ENCODE results near the gene TMEM229B. TPM values are rescaled to one million over a fixed set of nuclear protein-coding genes. Genes with fewer than 3 reads are reported as not detected.

TMEM229B gene
- polyA plus RNA-seq, 1 of the 3 experiments (the other 2 are of a cell fraction), result 0.16 TPM

GRCh38 chr14:67517083-67517482, 28.6 kb upstream of the TMEM229B start:
- TF ChIP-seq RAD21 (IDR thresholded peaks at IDR 0.05; ENCODE audit: low read length) (peak; percentile 35), NFIC (IDR thresholded peaks at IDR 0.05; ENCODE audit: borderline replicate concordance) (no peak)
- no peak overlapping the region for H2AFZ ChIP-seq (ENCODE audit: low read depth)
- H4K20me1 ChIP-seq (ENCODE audit: insufficient read depth), result no peaks in the 10 kb centered on the region
- no peak overlapping the region for H3K27ac ChIP-seq (ENCODE audit: low read depth in 2 of 2, low read length in 1 of 2)
- no peaks in the 10 kb centered on the region for H3F3A ChIP-seq (replicated peaks; ENCODE audit: insufficient read depth)
- H3K9me2 ChIP-seq, result no peaks in the 10 kb centered on the region
- no peaks in the 10 kb centered on the region for H3K9me3 ChIP-seq
- no peak overlapping the region for H3K4me3 ChIP-seq (ENCODE audit: low read depth in 2 of 2, low read length in 1 of 2)
- peaks cover 26% of the 10 kb centered on the region; the same call in 1 of the 2 replicates for H3K27me3 ChIP-seq (ENCODE audit: insufficient read depth)
- no peak overlapping the region for H3K9ac ChIP-seq
- WGBS (ENCODE audit: low lambda C conversion rate), result 83% methylated on average over 11 of the region's 12 CpGs
- CTCF ChIA-PET, result interaction anchor here (0.5 to 10.1 kb wide), 8 partner anchors 10 to 188 kb away, joined by 3 to 94 read pairs (median 3); no protein-coding TSS in a partner anchor
- H3K79me2 ChIP-seq (ENCODE audit: insufficient read depth), result no peaks in the 10 kb centered on the region
- DNase-seq, result no peak
- H3K4me1 ChIP-seq (ENCODE audit: control insufficient read depth in 1 of 2, insufficient read depth in 2 of 2, low read depth in 1 of 2, low read length in 1 of 2), result peaks cover 0 to 17% of the 10 kb centered on the region in 2 experiments; a peak in 2 of 4 replicates
- no peak overlapping the region for H3K4me2 ChIP-seq
- no peaks in the 10 kb centered on the region for H3K36me3 ChIP-seq (replicated peaks in 1 of 2; ENCODE audit: control insufficient read depth in 1 of 2, insufficient read depth in 2 of 2, low read length in 1 of 2)
- POLR2A ChIA-PET, result no interaction called here

- peaks cover 0 to 17% of the 10 kb centered on the region in 2 experiments; a peak in 2 of 4 replicates for H3K4me1 ChIP-seq (ENCODE audit: control insufficient read depth in 1 of 2, insufficient read depth in 2 of 2, low read depth in 1 of 2, low read length in 1 of 2)
- no peaks in the 10 kb centered on the region for H3F3A ChIP-seq (replicated peaks; ENCODE audit: insufficient read depth)
- 82% methylated on average over 2 of the region's 2 CpGs for WGBS (ENCODE audit: low lambda C conversion rate)
- no peaks in the 10 kb centered on the region for H3K36me3 ChIP-seq (replicated peaks in 1 of 2; ENCODE audit: control insufficient read depth in 1 of 2, insufficient read depth in 2 of 2, low read length in 1 of 2)
- H3K27me3 ChIP-seq (ENCODE audit: insufficient read depth), result peaks cover 25% of the 10 kb centered on the region; the same call in 1 of the 2 replicates
- no peaks in the 10 kb centered on the region for H3K9me3 ChIP-seq
- no peak overlapping the region for H3K4me3 ChIP-seq (ENCODE audit: low read depth in 2 of 2, low read length in 1 of 2)
- H3K9me2 ChIP-seq, result no peaks in the 10 kb centered on the region
- TF ChIP-seq ZBTB33 (IDR thresholded peaks at IDR 0.05; ENCODE audit: borderline replicate concordance, low read depth) (no peak), YY1 (IDR thresholded peaks at IDR 0.05; ENCODE audit: low read depth) (no peak), RFX5 (IDR thresholded peaks at IDR 0.05; ENCODE audit: low read length) (no peak), SIN3A (IDR thresholded peaks at IDR 0.05; ENCODE audit: borderline replicate concordance, low read depth, low read length) (no peak), JUND (IDR thresholded peaks at IDR 0.05) (no peak), MAX (IDR thresholded peaks at IDR 0.05; ENCODE audit: low read depth) (no peak), ELF1 (IDR thresholded peaks at IDR 0.05) (no peak), GATA2 (CRISPR knock-in tag; IDR thresholded peaks at IDR 0.05) (no peak), TEAD4 (IDR thresholded peaks at IDR 0.05; ENCODE audit: borderline replicate concordance, insufficient read depth) (no peak), MXI1 (IDR thresholded peaks at IDR 0.05; ENCODE audit: low read depth, low read length) (no peak), PBX3 (IDR thresholded peaks at IDR 0.05) (no peak), NFIC (IDR thresholded peaks at IDR 0.05; ENCODE audit: borderline replicate concordance) (no peak), EZH2phosphoT487 (IDR thresholded peaks at IDR 0.05; ENCODE audit: borderline replicate concordance, low read depth) (no peak), RXRA (IDR thresholded peaks at IDR 0.05; ENCODE audit: borderline replicate concordance, low read depth) (no peak), REST (IDR thresholded peaks at IDR 0.05; ENCODE audit: low read depth, low read length) (no peak), USF2 (IDR thresholded peaks at IDR 0.05; ENCODE audit: borderline replicate concordance, low read depth, low read length) (no peak), RAD21 (IDR thresholded peaks at IDR 0.05; ENCODE audit: low read length) (no peak), USF1 (IDR thresholded peaks at IDR 0.05; ENCODE audit: borderline replicate concordance, low read depth) (no peak), NRF1 (IDR thresholded peaks at IDR 0.05; ENCODE audit: low read depth, low read length) (no peak)
- H2AFZ ChIP-seq (ENCODE audit: low read depth), result no peak overlapping the region
- H3K9ac ChIP-seq, result no peak overlapping the region
- ChIA-PET POLR2A (no interaction called here), CTCF (interaction anchor here (0.5 to 10.1 kb wide), 6 partner anchors 11 to 90 kb away, joined by 3 to 94 read pairs (median 7); no protein-coding TSS in a partner anchor)
- H3K27ac ChIP-seq (ENCODE audit: low read depth in 2 of 2, low read length in 1 of 2), result no peak overlapping the region
- no peaks in the 10 kb centered on the region for H3K79me2 ChIP-seq (ENCODE audit: insufficient read depth)
- H3K4me2 ChIP-seq, result no peak overlapping the region
- H4K20me1 ChIP-seq (ENCODE audit: insufficient read depth), result no peaks in the 10 kb centered on the region
- no peak for DNase-seq
Observed at GRCh38 chr14:67516676-67517075, 28.2 kb upstream of the TMEM229B start.

All from SK-N-SH (cell line).